ENCODE results near the gene NTN1. TPM values are rescaled to one million over a fixed set of nuclear protein-coding genes. Genes with fewer than 3 reads are reported as not detected.
"Not testable (repeated sequence)": the region's sequence is repeated elsewhere in the genome, so short reads cannot be mapped to it uniquely, and the experiment has no call there.

The NTN1 gene
- polyA plus RNA-seq, 1 experiment = 0.05 TPM

GRCh38 chr17:9094193-9094592 lies 72.9 kb downstream of the NTN1 start:
- Histone ChIP-seq H3K27me3 (ENCODE audit: control insufficient read depth, insufficient read depth, low read length) (no peaks in the 10 kb centered on the region), H3K9me3 (ENCODE audit: control insufficient read depth, insufficient read depth, low read length) (peaks cover 5% of the 10 kb centered on the region; the same call in 1 of the 2 replicates), H3K4me3 (ENCODE audit: low read depth, low read length) (no peak overlapping the region), H3K27ac (ENCODE audit: low read depth, low read length) (no peak overlapping the region)
- no peak for DNase-seq (ENCODE audit: low read depth, low spot score)
- CTCF ChIA-PET = no interaction called here
- POLR2A ChIA-PET = no interaction called here
- no peak for TF ChIP-seq CTCF (IDR thresholded peaks at IDR 0.05; ENCODE audit: low read depth, low read length)

- no peak for DNase-seq (ENCODE audit: low read depth, low spot score)
These were observed 74.1 kb downstream of the NTN1 start for GRCh38 chr17:9095390-9095789.

GRCh38 chr17:9098242-9098825 lies 77.0 kb downstream of the NTN1 start:
- no peak for DNase-seq (ENCODE audit: low read depth, low spot score)
- no peak for TF ChIP-seq CTCF (IDR thresholded peaks at IDR 0.05; ENCODE audit: low read depth, low read length)
- no peak overlapping the region for H3K27ac ChIP-seq (ENCODE audit: low read depth, low read length)
- ChIA-PET CTCF (interaction anchor here (0.6 kb wide), 1 partner anchor 498 kb away, joined by 5 read pairs; no protein-coding TSS in a partner anchor), POLR2A (no interaction called here)
- no peak overlapping the region for H3K4me3 ChIP-seq (ENCODE audit: low read depth, low read length)
- no peaks in the 10 kb centered on the region for H3K9me3 ChIP-seq (ENCODE audit: control insufficient read depth, insufficient read depth, low read length)
- H3K27me3 ChIP-seq (ENCODE audit: control insufficient read depth, insufficient read depth, low read length) = no peaks in the 10 kb centered on the region

More at GRCh38 chr17:9095390-9095789, 74.1 kb downstream of the NTN1 start:
- Histone ChIP-seq H3K9me3 (ENCODE audit: control insufficient read depth, insufficient read depth, low read length) (peaks cover 5% of the 10 kb centered on the region; the same call in 1 of the 2 replicates), H3K27ac (ENCODE audit: low read depth, low read length) (no peak overlapping the region), H3K4me3 (ENCODE audit: low read depth, low read length) (no peak overlapping the region), H3K27me3 (ENCODE audit: control insufficient read depth, insufficient read depth, low read length) (no peaks in the 10 kb centered on the region)
- ChIA-PET CTCF (no interaction called here), POLR2A (no interaction called here)
- TF ChIP-seq CTCF (IDR thresholded peaks at IDR 0.05; ENCODE audit: low read depth, low read length) = no peak

DNA sequence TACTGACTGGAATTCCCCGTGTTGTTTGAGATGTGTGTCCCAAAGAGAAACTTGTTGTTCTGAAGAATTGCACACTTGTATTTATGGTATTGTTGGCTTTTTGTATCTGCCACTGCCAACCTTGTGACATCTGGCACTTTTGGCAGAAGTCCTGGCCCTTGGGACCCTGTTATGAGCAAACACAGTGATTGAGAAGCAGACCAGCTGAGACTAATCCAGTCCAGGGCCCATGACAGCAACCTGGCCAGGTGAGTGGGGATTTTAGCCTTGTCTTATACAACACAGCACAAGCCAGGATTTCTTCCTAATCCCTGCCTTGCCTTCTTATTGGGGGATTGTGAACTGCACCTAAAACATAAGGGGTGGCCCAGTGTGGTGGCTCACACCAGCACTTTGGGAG lies 80.0 kb downstream of the NTN1 start:
- Histone ChIP-seq H3K27me3 (ENCODE audit: control insufficient read depth, insufficient read depth, low read length) (no peaks in the 10 kb centered on the region), H3K9me3 (ENCODE audit: control insufficient read depth, insufficient read depth, low read length) (peaks cover 3% of the 10 kb centered on the region; the same call in 1 of the 2 replicates), H3K27ac (ENCODE audit: low read depth, low read length) (no peak overlapping the region), H3K4me3 (ENCODE audit: low read depth, low read length) (no peak overlapping the region)
- CTCF ChIA-PET = no interaction called here
- no peak for DNase-seq (ENCODE audit: low read depth, low spot score)
- TF ChIP-seq CTCF (IDR thresholded peaks at IDR 0.05; ENCODE audit: low read depth, low read length) = no peak
- POLR2A ChIA-PET = no interaction called here

DNA sequence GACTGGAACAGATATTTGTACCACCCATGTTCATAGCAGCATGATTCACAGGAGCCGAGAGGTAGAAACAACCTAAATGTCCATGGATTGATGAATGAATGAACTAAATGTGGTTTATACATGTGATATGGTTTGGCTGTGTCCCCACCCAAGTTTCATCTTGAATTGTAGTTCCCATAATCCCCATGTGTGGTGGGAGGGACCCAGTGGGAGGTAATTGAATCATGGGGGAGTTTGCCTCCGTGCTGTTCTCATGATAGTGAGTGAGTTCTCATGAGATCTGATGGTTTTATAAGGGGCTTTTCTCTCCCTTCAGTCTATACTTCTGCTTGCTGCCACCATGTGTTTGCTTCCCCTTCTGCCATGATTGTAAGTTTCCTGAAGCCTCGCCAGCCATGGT lies 81.9 kb downstream of the NTN1 start:
- H3K27me3 ChIP-seq (ENCODE audit: control insufficient read depth, insufficient read depth, low read length); H3K27ac ChIP-seq (ENCODE audit: low read depth, low read length); H3K4me3 ChIP-seq (ENCODE audit: low read depth, low read length); CTCF ChIA-PET; POLR2A ChIA-PET; H3K9me3 ChIP-seq (ENCODE audit: control insufficient read depth, insufficient read depth, low read length); DNase-seq (ENCODE audit: low read depth, low spot score): not testable (repeated sequence)
